ENCODE data around the gene THBS4.

DNA sequence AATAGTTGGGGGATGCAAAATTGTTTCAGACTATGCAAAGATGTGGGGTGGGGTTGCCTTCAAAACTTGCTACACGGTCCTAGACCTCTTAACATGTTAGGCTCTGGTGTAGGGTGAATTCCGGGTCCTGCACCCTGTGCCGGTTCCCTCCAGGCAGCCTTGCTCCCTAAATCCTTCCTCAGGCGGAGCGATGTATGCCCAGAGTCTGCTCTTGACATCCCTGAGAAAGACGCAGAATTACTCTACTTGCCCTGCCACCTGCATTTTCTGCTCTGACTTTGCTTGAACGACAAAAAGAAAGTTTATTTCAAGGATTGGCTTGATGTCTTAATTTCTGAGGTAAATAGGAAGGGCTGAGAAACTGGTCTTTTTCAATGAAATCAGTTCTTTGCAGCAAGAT lies 691 bp downstream of the THBS4 start:
- TF ChIP-seq RAD21 (IDR thresholded peaks at IDR 0.05; ENCODE audit: insufficient read depth, low read depth, low read length) (no peak), POLR2A (IDR thresholded peaks at IDR 0.05; ENCODE audit: low read depth, low read length) (no peak), PAX5 (IDR thresholded peaks at IDR 0.05; ENCODE audit: borderline replicate concordance, low read depth, low read length) (no peak), HDGF (IDR thresholded peaks at IDR 0.05) (no peak), YY1 (IDR thresholded peaks at IDR 0.05; ENCODE audit: low read depth, low read length) (no peak), HCFC1 (IDR thresholded peaks at IDR 0.05; ENCODE audit: low read length) (no peak), ZNF24 (IDR thresholded peaks at IDR 0.05) (no peak), HDAC6 (IDR thresholded peaks at IDR 0.05; ENCODE audit: unreplicated experiment) (no peak), CREM (IDR thresholded peaks at IDR 0.05; ENCODE audit: low read depth) (no peak), POLR2AphosphoS2 (IDR thresholded peaks at IDR 0.05; ENCODE audit: low read depth, low read length) (no peak), HDAC2 (IDR thresholded peaks at IDR 0.05) (no peak)
- TF ChIP-seq, protein P1, sequence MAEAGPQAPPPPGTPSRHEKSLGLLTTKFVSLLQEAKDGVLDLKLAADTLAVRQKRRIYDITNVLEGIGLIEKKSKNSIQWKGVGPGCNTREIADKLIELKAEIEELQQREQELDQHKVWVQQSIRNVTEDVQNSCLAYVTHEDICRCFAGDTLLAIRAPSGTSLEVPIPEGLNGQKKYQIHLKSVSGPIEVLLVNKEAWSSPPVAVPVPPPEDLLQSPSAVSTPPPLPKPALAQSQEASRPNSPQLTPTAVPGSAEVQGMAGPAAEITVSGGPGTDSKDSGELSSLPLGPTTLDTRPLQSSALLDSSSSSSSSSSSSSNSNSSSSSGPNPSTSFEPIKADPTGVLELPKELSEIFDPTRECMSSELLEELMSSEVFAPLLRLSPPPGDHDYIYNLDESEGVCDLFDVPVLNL (IDR thresholded peaks at IDR 0.05; ENCODE audit: low read depth, low read length): no peak
- TF ChIP-seq, protein P2, sequence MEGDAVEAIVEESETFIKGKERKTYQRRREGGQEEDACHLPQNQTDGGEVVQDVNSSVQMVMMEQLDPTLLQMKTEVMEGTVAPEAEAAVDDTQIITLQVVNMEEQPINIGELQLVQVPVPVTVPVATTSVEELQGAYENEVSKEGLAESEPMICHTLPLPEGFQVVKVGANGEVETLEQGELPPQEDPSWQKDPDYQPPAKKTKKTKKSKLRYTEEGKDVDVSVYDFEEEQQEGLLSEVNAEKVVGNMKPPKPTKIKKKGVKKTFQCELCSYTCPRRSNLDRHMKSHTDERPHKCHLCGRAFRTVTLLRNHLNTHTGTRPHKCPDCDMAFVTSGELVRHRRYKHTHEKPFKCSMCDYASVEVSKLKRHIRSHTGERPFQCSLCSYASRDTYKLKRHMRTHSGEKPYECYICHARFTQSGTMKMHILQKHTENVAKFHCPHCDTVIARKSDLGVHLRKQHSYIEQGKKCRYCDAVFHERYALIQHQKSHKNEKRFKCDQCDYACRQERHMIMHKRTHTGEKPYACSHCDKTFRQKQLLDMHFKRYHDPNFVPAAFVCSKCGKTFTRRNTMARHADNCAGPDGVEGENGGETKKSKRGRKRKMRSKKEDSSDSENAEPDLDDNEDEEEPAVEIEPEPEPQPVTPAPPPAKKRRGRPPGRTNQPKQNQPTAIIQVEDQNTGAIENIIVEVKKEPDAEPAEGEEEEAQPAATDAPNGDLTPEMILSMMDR (IDR thresholded peaks at IDR 0.05 in 2 of 3, conservative IDR thresholded peaks at IDR 0.05 in 1 of 3; ENCODE audit: control insufficient read depth in 2 of 3, extremely low read depth in 1 of 3, insufficient read depth in 1 of 3, low read depth in 3 of 3, low read length in 3 of 3): no peak

Measured in GM12878 (cell line).